Esophagus squamous epithelium (tissue), 5 donors: Measurements from ENCODE around the gene DLGAP4. TPM values are rescaled to one million over a fixed set of nuclear protein-coding genes. Genes with fewer than 3 reads are reported as not detected.
A peak's percentile ranks its signal among the peaks of the same experiment; 100 is the strongest.

Source experiments
- DNase-seq: peaks from one replicate; lab custom pipeline; 2025; lab: John Stamatoyannopoulos, UW
- H3K27ac ChIP-seq, 4 donors: fragments of 200-600 bp; sonication (generic); one replicate each; pipeline ENCODE4 v1.5.1; 2016 to 2019; ENCODE audit warnings: mild to moderate bottlenecking in 1 of 4
- H3K27me3 ChIP-seq, 4 donors: fragments of 200-600 bp; sonication (generic); 1 replicate in 3 of 4; 2 replicates in 1 of 4; pipeline versions ENCODE4 v1.5.1 to v1.6.0; 2017 to 2021; ENCODE audit warnings: antibody characterized with exemption in 1 of 4
- H3K36me3 ChIP-seq, 3 donors: fragments of 200-600 bp; sonication (generic); one replicate each; pipeline ENCODE4 v1.5.1; 2016 to 2019
- H3K4me1 ChIP-seq, 3 donors: fragments of 200-600 bp; sonication (generic); one replicate each; pipeline ENCODE4 v1.5.1; 2017 to 2019
- H3K4me3 ChIP-seq, 4 donors: fragments of 200-600 bp; sonication (generic); 1 replicate in 3 of 4; 2 replicates in 1 of 4; pipeline ENCODE4 v1.5.1; 2016 to 2019; ENCODE audit warnings: mild to moderate bottlenecking in 2 of 4, moderate library complexity in 1 of 4
- H3K9me3 ChIP-seq, 3 donors: fragments of 200-600 bp; sonication (generic); one replicate each; pipeline ENCODE4 v1.5.1; 2016 to 2019
- CTCF ChIP-seq, 6 experiments: fragments of 450-650 bp in 4 of 6; fragments of 200-600 bp in 2 of 6; sonication (generic) in 2 of 6; IDR thresholded peaks; one replicate each; pipeline ENCODE4 v1.5.1; 2016 to 2019; ENCODE audit warnings: antibody characterized with exemption in 6 of 6, mild to moderate bottlenecking in 4 of 6, moderate library complexity in 4 of 6
- POLR2A ChIP-seq, 4 donors: fragments of 450-650 bp; IDR thresholded peaks; one replicate each; pipeline ENCODE4 v1.6.1; 2017; ENCODE audit warnings: antibody characterized with exemption in 4 of 4, mild to moderate bottlenecking in 4 of 4, moderate library complexity in 3 of 4
- WGBS, 2 donors: methylation state at CpG; one replicate each; pipeline ENCODE4 v1.1.5; 2018; 5-methylcytosine and 5-hydroxymethylcytosine counted together
- intact Hi-C: fragments of 100-400 bp; cut with DNase I; formaldehyde crosslinking; loops from one replicate; pipeline ENCODE4 v1.15.0; 2022
- total RNA-seq, 4 donors: library from RNA; depleted of rRNA; stranded (reverse); fragments of >200 nt; gene quantifications; one replicate each; pipeline ENCODE4 v1.1.0, GENCODE V29; 2016
- donor health status: DM: yes; HTN: yes; CAD: no.

The DLGAP4 gene
- total RNA-seq, 4 donors from 2014 or later, result 9.4 to 40.4 (median 16.4) TPM

GRCh38 chr20:36465109-36466080 lies 159.3 kb downstream of the DLGAP4 start:
- peaks cover 65 to 92% (median 69%) of the 10 kb centered on the region in 3 donors for H3K4me1 ChIP-seq
- H3K27ac ChIP-seq, result peak overlapping the region; percentile 66 to 95 (median 90)
- peak overlapping the region in 1 of 4 donors; percentile 29 for H3K4me3 ChIP-seq
- peak in 1 of 4 donors; percentile 21 for TF ChIP-seq POLR2A (IDR thresholded peaks at IDR 0.05)
- no peak for TF ChIP-seq CTCF (IDR thresholded peaks at IDR 0.05)
- H3K27me3 ChIP-seq, result no peaks in the 10 kb centered on the region
- intact Hi-C loops, result loop anchor here (10.0 kb wide), 1 partner anchor 79 kb away; the partner anchor contains the start of gene MYL9
- H3K36me3 ChIP-seq, result no peaks in the 10 kb centered on the region
- DNase-seq, result no peak
- 43 to 45% methylated on average over 10 to 12 of the region's 12 CpGs for WGBS, 2 donors
- H3K9me3 ChIP-seq, result no peaks in the 10 kb centered on the region

GRCh38 chr20:36466089-36466488 lies 159.9 kb downstream of the DLGAP4 start:
- Histone ChIP-seq H3K27ac (peak overlapping the region; percentile 66 to 95 (median 90)), H3K9me3 (no peaks in the 10 kb centered on the region), H3K4me1 (peaks cover 60 to 93% (median 64%) of the 10 kb centered on the region in 3 donors), H3K27me3 (no peaks in the 10 kb centered on the region), H3K36me3 (no peaks in the 10 kb centered on the region), H3K4me3 (no peak overlapping the region)
- intact Hi-C loops, result loop anchor here (10.0 kb wide), 1 partner anchor 79 kb away; the partner anchor contains the start of gene MYL9
- TF ChIP-seq CTCF (IDR thresholded peaks at IDR 0.05) (no peak), POLR2A (IDR thresholded peaks at IDR 0.05) (no peak)
- 54 to 93% methylated on average over 1 to 3 of the region's 3 CpGs for WGBS, 2 donors
- DNase-seq, result no peak

- peak overlapping the region; percentile 11 to 95 (median 90) for H3K27ac ChIP-seq
- no peaks in the 10 kb centered on the region for H3K27me3 ChIP-seq
- no peak overlapping the region for H3K4me3 ChIP-seq
- peaks cover 62 to 100% (median 72%) of the 10 kb centered on the region in 3 donors for H3K4me1 ChIP-seq
- TF ChIP-seq POLR2A (IDR thresholded peaks at IDR 0.05), result no peak
- no peak for TF ChIP-seq CTCF (IDR thresholded peaks at IDR 0.05)
- 27 to 38% methylated on average over 4 to 5 of the region's 8 CpGs for WGBS, 2 donors
- intact Hi-C loops, result loop anchor here (10.0 kb wide), 1 partner anchor 77 kb away; the partner anchor contains the start of gene MYL9
- no peak for DNase-seq
- H3K9me3 ChIP-seq, result no peaks in the 10 kb centered on the region
- no peaks in the 10 kb centered on the region for H3K36me3 ChIP-seq
Observed at GRCh38 chr20:36467076-36467999, 161.2 kb downstream of the DLGAP4 start.

- 54 to 70% methylated on average over 9 to 10 of the region's 10 CpGs for WGBS, 2 donors
- peaks cover 60 to 100% (median 74%) of the 10 kb centered on the region in 3 donors for H3K4me1 ChIP-seq
- no peaks in the 10 kb centered on the region for H3K9me3 ChIP-seq
- no peak for DNase-seq
- no peaks in the 10 kb centered on the region for H3K36me3 ChIP-seq
- H3K27ac ChIP-seq, result peak overlapping the region; percentile 11 to 95 (median 90)
- H3K27me3 ChIP-seq, result no peaks in the 10 kb centered on the region
- intact Hi-C loops, result loop anchor here (10.0 kb wide), 1 partner anchor 76 kb away; the partner anchor contains the start of gene MYL9
- TF ChIP-seq CTCF (IDR thresholded peaks at IDR 0.05) (no peak), POLR2A (IDR thresholded peaks at IDR 0.05) (no peak)
- H3K4me3 ChIP-seq, result no peak overlapping the region
Observed at GRCh38 chr20:36468149-36469000, 162.2 kb downstream of the DLGAP4 start.
